OCI-LY7 (cell line): ENCODE results near the gene HPDL.

ENCODE experiments used
- EZH2phosphoT487 ChIP-seq: fragments of 200-600 bp; sonication (generic); IDR thresholded peaks from 2 replicates; pipeline ENCODE4 v1.6.1; 2018; ENCODE audit warnings: low read depth, borderline replicate concordance, mild to moderate bottlenecking, mixed run types, antibody characterized with exemption, low read length, moderate library complexity, mixed read lengths
- TF ChIP-seq, protein P1 (sequence below): fragments of 200-600 bp; sonication (generic); conservative IDR thresholded peaks from 2 replicates; pipeline ENCODE4 v1.5.1; 2014; ENCODE audit warnings: mild to moderate bottlenecking, antibody characterized with exemption, low read length, moderate library complexity, mixed read lengths

DNA sequence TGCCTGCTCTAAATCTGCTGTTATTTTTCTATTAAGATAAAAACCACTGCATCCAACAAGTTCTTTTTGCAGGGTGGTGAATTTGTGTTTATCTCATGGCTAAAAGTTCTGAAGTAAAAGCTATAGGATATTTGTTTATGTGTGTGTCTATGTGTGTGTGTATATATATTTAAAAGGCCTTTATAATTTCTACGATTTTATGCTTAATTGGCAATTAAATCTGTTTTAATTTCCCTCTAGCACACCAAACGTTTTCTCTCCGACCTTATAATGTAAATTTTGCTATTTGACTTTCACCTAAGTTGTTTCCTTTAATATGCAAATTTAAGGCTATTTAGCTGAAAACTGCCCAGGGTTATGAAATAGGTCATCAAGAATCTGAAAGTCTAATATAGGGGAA, 19.8 kb upstream of the HPDL start:
- TF ChIP-seq, protein P1, sequence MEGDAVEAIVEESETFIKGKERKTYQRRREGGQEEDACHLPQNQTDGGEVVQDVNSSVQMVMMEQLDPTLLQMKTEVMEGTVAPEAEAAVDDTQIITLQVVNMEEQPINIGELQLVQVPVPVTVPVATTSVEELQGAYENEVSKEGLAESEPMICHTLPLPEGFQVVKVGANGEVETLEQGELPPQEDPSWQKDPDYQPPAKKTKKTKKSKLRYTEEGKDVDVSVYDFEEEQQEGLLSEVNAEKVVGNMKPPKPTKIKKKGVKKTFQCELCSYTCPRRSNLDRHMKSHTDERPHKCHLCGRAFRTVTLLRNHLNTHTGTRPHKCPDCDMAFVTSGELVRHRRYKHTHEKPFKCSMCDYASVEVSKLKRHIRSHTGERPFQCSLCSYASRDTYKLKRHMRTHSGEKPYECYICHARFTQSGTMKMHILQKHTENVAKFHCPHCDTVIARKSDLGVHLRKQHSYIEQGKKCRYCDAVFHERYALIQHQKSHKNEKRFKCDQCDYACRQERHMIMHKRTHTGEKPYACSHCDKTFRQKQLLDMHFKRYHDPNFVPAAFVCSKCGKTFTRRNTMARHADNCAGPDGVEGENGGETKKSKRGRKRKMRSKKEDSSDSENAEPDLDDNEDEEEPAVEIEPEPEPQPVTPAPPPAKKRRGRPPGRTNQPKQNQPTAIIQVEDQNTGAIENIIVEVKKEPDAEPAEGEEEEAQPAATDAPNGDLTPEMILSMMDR: no peak
- no peak for TF ChIP-seq EZH2phosphoT487
